RWPE1 (cell line): Measurements from ENCODE around the gene TPRG1L.

Experiments
- CTCF ChIA-PET: fragments of 350-600 bp; sonication (Branson Sonifier 250); formaldehyde crosslinking; extraction: SDS; loops from one replicate; lab custom pipeline; 2021; lab: Yijun Ruan, JAX
- POLR2A ChIA-PET: fragments of 400-600 bp; formaldehyde crosslinking; extraction: SDS; loops from one replicate; lab custom pipeline; 2020; ENCODE audit warnings: antibody characterized with exemption; ENCODE audit not compliant: low non-redundant PET; lab: Yijun Ruan, JAX
- DNase-seq: peaks from one replicate; pipeline ENCODE4 v3.0.0; 2012; ENCODE audit warnings: low spot score
- H3K27ac ChIP-seq: fragments of 450-650 bp; 2 replicates; pipeline ENCODE4 v1.5.1; 2017
- CTCF ChIP-seq: fragments of 450-650 bp; conservative IDR thresholded peaks from 2 replicates; pipeline ENCODE4 v1.5.1; 2017; ENCODE audit warnings: low read depth, mild to moderate bottlenecking

Gene TPRG1L

GRCh38 chr1:3639397-3639911 lies 14.6 kb downstream of the TPRG1L start:
- POLR2A ChIA-PET = no interaction called here
- no peak for DNase-seq
- no peak for TF ChIP-seq CTCF
- H3K27ac ChIP-seq = no peak overlapping the region
- CTCF ChIA-PET = interaction anchor here (1.2 kb wide), 1 partner anchor 20 kb away, joined by 3 read pairs; no protein-coding TSS in a partner anchor

GRCh38 chr1:3640121-3640837 lies 15.5 kb downstream of the TPRG1L start:
- H3K27ac ChIP-seq = no peak overlapping the region
- TF ChIP-seq CTCF = no peak
- DNase-seq = no peak
- CTCF ChIA-PET = interaction anchor here (0.7 to 1.2 kb wide), 2 partner anchors 21 to 101 kb away, joined by 3 read pairs; no protein-coding TSS in a partner anchor
- POLR2A ChIA-PET = no interaction called here

- POLR2A ChIA-PET = no interaction called here
- TF ChIP-seq CTCF = no peak
- DNase-seq = no peak
- H3K27ac ChIP-seq = no peak overlapping the region
- CTCF ChIA-PET = no interaction called here
Measured at GRCh38 chr1:3641046-3641760, 16.4 kb downstream of the TPRG1L start.

GRCh38 chr1:3641816-3642215 lies 17.0 kb downstream of the TPRG1L start:
- POLR2A ChIA-PET = no interaction called here
- H3K27ac ChIP-seq = no peak overlapping the region
- CTCF ChIA-PET = no interaction called here
- no peak for TF ChIP-seq CTCF
- DNase-seq = no peak

- CTCF ChIA-PET = no interaction called here
- POLR2A ChIA-PET = no interaction called here
Measured at GRCh38 chr1:3642919-3643675, 18.3 kb downstream of the TPRG1L start.

More at GRCh38 chr1:3642919-3643675, 18.3 kb downstream of the TPRG1L start:
- no peak overlapping the region for H3K27ac ChIP-seq
- DNase-seq = no peak
- TF ChIP-seq CTCF = no peak
